Islet precursor cell (in vitro differentiated cells): ENCODE measurements around the gene AIF1L.

Source experiments
- DNase-seq: peaks from one replicate; pipeline ENCODE4 v3.0.0-alpha.2; 2018

Gene AIF1L

GRCh38 chr9:131078427-131079366, 17.6 kb upstream of the AIF1L start:
- DNase-seq: no peak

GRCh38 chr9:131080589-131080988, 15.7 kb upstream of the AIF1L start:
- DNase-seq: no peak

- no peak for DNase-seq
These were observed 14.5 kb upstream of the AIF1L start for GRCh38 chr9:131081868-131082267.

- no peak for DNase-seq
These were observed 13.4 kb upstream of the AIF1L start for GRCh38 chr9:131082774-131083512.

GRCh38 chr9:131084661-131085369, 11.5 kb upstream of the AIF1L start:
- DNase-seq: no peak

GRCh38 chr9:131085370-131086122, 10.8 kb upstream of the AIF1L start:
- DNase-seq: no peak

GRCh38 chr9:131087354-131087893, 8.9 kb upstream of the AIF1L start:
- DNase-seq: no peak

- no peak for DNase-seq
These were observed 6.1 kb upstream of the AIF1L start for GRCh38 chr9:131090025-131090787.

- no peak for DNase-seq
These were observed 4.9 kb upstream of the AIF1L start for GRCh38 chr9:131091352-131091992.

GRCh38 chr9:131092030-131092429, 4.3 kb upstream of the AIF1L start:
- DNase-seq: no peak

- peak; percentile 95 for DNase-seq
These were observed 3.5 kb upstream of the AIF1L start for GRCh38 chr9:131092548-131093440.

GRCh38 chr9:131094015-131094414, 2.3 kb upstream of the AIF1L start:
- no peak for DNase-seq

- peak; percentile 84 for DNase-seq
These were observed 1.7 kb upstream of the AIF1L start for GRCh38 chr9:131094622-131095021.

- DNase-seq: no peak
These were observed 564 bp upstream of the AIF1L start for GRCh38 chr9:131095666-131096268.

GRCh38 chr9:131097126-131097947, 1.0 kb downstream of the AIF1L start:
- no peak for DNase-seq

- peak; percentile 79 for DNase-seq
These were observed 1.6 kb downstream of the AIF1L start for GRCh38 chr9:131097948-131098278.

GRCh38 chr9:131098391-131099101, 2.2 kb downstream of the AIF1L start:
- no peak for DNase-seq

GRCh38 chr9:131099102-131099606, 2.8 kb downstream of the AIF1L start:
- DNase-seq: no peak
